Measurements from ENCODE around the gene PER2.

- TF ChIP-seq CTCF (IDR thresholded peaks at IDR 0.05) = no peak
- TF ChIP-seq POLR2A (IDR thresholded peaks at IDR 0.05) = no peak
These were observed 24.3 kb downstream of the PER2 start for GRCh38 chr2:238264072-238264460.
